NT2/D1 (cell line): ENCODE results near the gene CNMD.

Source experiments
- SUZ12 ChIP-seq: IDR thresholded peaks from 2 replicates; pipeline ENCODE4 v1.6.1; 2011; ENCODE audit not compliant: insufficient read length, insufficient read depth; ENCODE audit errors: extremely low read depth
- YY1 ChIP-seq: IDR thresholded peaks from 2 replicates; pipeline ENCODE4 v1.6.1; 2011; ENCODE audit not compliant: insufficient read length, insufficient read depth
- ZNF274 ChIP-seq: IDR thresholded peaks from 2 replicates; pipeline ENCODE4 v1.6.1; 2011; ENCODE audit warnings: mild to moderate bottlenecking, low read depth, low read length

DNA sequence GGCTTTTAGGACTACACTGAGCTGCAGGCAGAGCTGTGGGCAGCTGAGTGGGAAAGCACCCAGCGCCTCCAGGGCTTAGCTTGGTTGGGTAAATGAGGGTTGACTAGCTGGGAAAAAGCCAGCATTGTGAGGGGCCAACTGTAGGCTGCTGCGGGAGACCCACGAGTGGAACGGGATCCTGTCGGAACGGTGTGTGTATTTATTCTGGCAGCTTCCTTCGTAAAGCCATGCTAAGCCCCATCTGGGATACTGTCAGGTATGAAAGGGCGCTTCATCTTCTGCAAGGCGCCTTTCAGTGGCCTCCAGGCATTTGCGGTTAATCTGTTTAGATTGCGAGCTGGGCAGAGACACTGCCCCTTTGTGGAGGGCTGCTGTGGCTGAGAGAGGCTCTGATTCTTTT lies 39.5 kb upstream of the CNMD start:
- TF ChIP-seq SUZ12 (no peak), YY1 (no peak), ZNF274 (no peak)
